HEK293 (cell line): ENCODE data around the gene CKS1B.

Experiments
- EGR2 ChIP-seq: fragments of 450-650 bp; formaldehyde crosslinking; IDR thresholded peaks from 2 replicates; pipeline ENCODE4 v1.5.1; 2016; ENCODE audit warnings: low read depth, missing biosample characterization, missing genetic modification characterization
- KLF10 ChIP-seq: fragments of 450-650 bp; IDR thresholded peaks from 2 replicates; pipeline ENCODE4 v1.5.1; 2018; ENCODE audit warnings: missing biosample characterization, mild to moderate bottlenecking, missing genetic modification characterization
- PRDM10 ChIP-seq: fragments of 450-650 bp; formaldehyde crosslinking; IDR thresholded peaks from 2 replicates; pipeline ENCODE4 v1.5.1; 2016; ENCODE audit warnings: missing biosample characterization, missing genetic modification characterization
- ZNF174 ChIP-seq: fragments of 450-650 bp; formaldehyde crosslinking; IDR thresholded peaks from 2 replicates; pipeline ENCODE4 v1.5.0; 2017; ENCODE audit warnings: missing biosample characterization, mild to moderate bottlenecking, missing genetic modification characterization
- ZNF18 ChIP-seq: fragments of 450-650 bp; formaldehyde crosslinking; IDR thresholded peaks from 2 replicates; pipeline ENCODE4 v1.5.1; 2016; ENCODE audit warnings: missing biosample characterization, missing genetic modification characterization
- ZNF19 ChIP-seq: fragments of 450-650 bp; formaldehyde crosslinking; IDR thresholded peaks from 2 replicates; pipeline ENCODE4; 2016; ENCODE audit warnings: missing biosample characterization, missing genetic modification characterization, low read depth
- ZNF223 ChIP-seq: fragments of 450-650 bp; formaldehyde crosslinking; IDR thresholded peaks from 2 replicates; pipeline ENCODE4 v1.5.1; 2016; ENCODE audit warnings: missing biosample characterization, missing genetic modification characterization
- ZNF23 ChIP-seq: fragments of 450-650 bp; formaldehyde crosslinking; IDR thresholded peaks from 2 replicates; pipeline ENCODE4 v1.5.1; 2016; ENCODE audit warnings: missing biosample characterization, missing genetic modification characterization, borderline replicate concordance
- ZNF280C ChIP-seq: fragments of 450-650 bp; formaldehyde crosslinking; IDR thresholded peaks from 2 replicates; pipeline ENCODE4 v1.5.1; 2016; ENCODE audit warnings: missing biosample characterization, missing genetic modification characterization
- ZNF350 ChIP-seq: fragments of 450-650 bp; formaldehyde crosslinking; IDR thresholded peaks from 2 replicates; pipeline ENCODE4 v1.5.0; 2017; ENCODE audit warnings: missing biosample characterization, mild to moderate bottlenecking, missing genetic modification characterization
- ZNF394 ChIP-seq: fragments of 450-650 bp; formaldehyde crosslinking; IDR thresholded peaks from 2 replicates; pipeline ENCODE4 v1.5.1; 2016; ENCODE audit warnings: missing biosample characterization, missing genetic modification characterization, mild to moderate bottlenecking, moderate library complexity, borderline replicate concordance
- ZNF473 ChIP-seq: fragments of 450-650 bp; formaldehyde crosslinking; IDR thresholded peaks from 2 replicates; pipeline ENCODE4 v1.5.1; 2017; ENCODE audit warnings: missing biosample characterization, missing genetic modification characterization
- ZNF514 ChIP-seq: fragments of 450-650 bp; formaldehyde crosslinking; IDR thresholded peaks from 2 replicates; pipeline ENCODE4 v1.5.1; 2016; ENCODE audit warnings: missing biosample characterization, missing genetic modification characterization
- ZNF518A ChIP-seq: fragments of 450-650 bp; formaldehyde crosslinking; conservative IDR thresholded peaks from 2 replicates; pipeline ENCODE4 v1.5.1; 2016; ENCODE audit warnings: low read depth, missing biosample characterization, missing genetic modification characterization
- ZNF529 ChIP-seq: fragments of 450-650 bp; formaldehyde crosslinking; IDR thresholded peaks from 2 replicates; pipeline ENCODE4 v1.5.1; 2017; ENCODE audit warnings: missing genetic modification characterization, missing biosample characterization; ENCODE audit not compliant: insufficient replicate concordance
- ZNF549 ChIP-seq: fragments of 450-650 bp; IDR thresholded peaks from 2 replicates; pipeline ENCODE4 v1.5.1; 2018; ENCODE audit warnings: missing biosample characterization, missing genetic modification characterization, mild to moderate bottlenecking, inconsistent platforms, moderate library complexity
- ZNF600 ChIP-seq: fragments of 450-650 bp; formaldehyde crosslinking; IDR thresholded peaks from 2 replicates; pipeline ENCODE4 v1.5.1; 2016; ENCODE audit warnings: missing biosample characterization, missing genetic modification characterization
- ZNF670 ChIP-seq: fragments of 450-650 bp; formaldehyde crosslinking; IDR thresholded peaks from 2 replicates; pipeline ENCODE4 v1.5.1; 2016; ENCODE audit warnings: missing biosample characterization, missing genetic modification characterization, low read depth
- ZNF692 ChIP-seq: fragments of 450-650 bp; formaldehyde crosslinking; IDR thresholded peaks from 2 replicates; pipeline ENCODE4 v1.5.1; 2016; ENCODE audit warnings: missing biosample characterization, missing genetic modification characterization
- ZNF707 ChIP-seq: fragments of 450-650 bp; formaldehyde crosslinking; IDR thresholded peaks from 2 replicates; pipeline ENCODE4 v1.5.1; 2016; ENCODE audit warnings: missing biosample characterization, missing genetic modification characterization
- ZNF777 ChIP-seq: fragments of 450-650 bp; formaldehyde crosslinking; IDR thresholded peaks from 2 replicates; pipeline ENCODE4 v1.5.1; 2017; ENCODE audit warnings: missing biosample characterization, missing genetic modification characterization, borderline replicate concordance
- ZNF791 ChIP-seq: fragments of 450-650 bp; formaldehyde crosslinking; IDR thresholded peaks from 2 replicates; pipeline ENCODE4 v1.5.1; 2016; ENCODE audit warnings: missing biosample characterization, missing genetic modification characterization
- ZSCAN4 ChIP-seq: fragments of 450-650 bp; formaldehyde crosslinking; IDR thresholded peaks from 2 replicates; pipeline ENCODE4 v1.5.1; 2017; ENCODE audit warnings: missing biosample characterization, missing genetic modification characterization
- ZXDB ChIP-seq: fragments of 450-650 bp; formaldehyde crosslinking; IDR thresholded peaks from 2 replicates; pipeline ENCODE4 v1.5.1; 2016; ENCODE audit warnings: missing biosample characterization, missing genetic modification characterization

Gene CKS1B

GRCh38 chr1:155001675-155002463, 27.4 kb downstream of the CKS1B start (continued):
- TF ChIP-seq ZNF518A (tag by site-specific recombination), result no peak
- TF ChIP-seq EGR2 (tag by site-specific recombination), result peak; percentile 73
- no peak for TF ChIP-seq ZNF223
- no peak for TF ChIP-seq ZNF529 (tag by site-specific recombination)
- TF ChIP-seq ZNF350 (tag by site-specific recombination), result no peak
- peak; percentile 76 for TF ChIP-seq KLF10 (tag by site-specific recombination)
- no peak for TF ChIP-seq ZNF549 (tag by site-specific recombination)
- TF ChIP-seq ZNF514 (tag by site-specific recombination), result no peak
- TF ChIP-seq ZNF23 (tag by site-specific recombination), result no peak
- TF ChIP-seq ZNF18, result no peak
- peak; percentile 33; the same call in 1 of the 2 replicates for TF ChIP-seq ZNF600 (tag by site-specific recombination)
- TF ChIP-seq ZNF473, result no peak
- peak; percentile 35 for TF ChIP-seq ZNF394
- no peak for TF ChIP-seq ZNF280C
- no peak; the same call in 1 of the 2 replicates for TF ChIP-seq ZNF777 (tag by site-specific recombination)
- TF ChIP-seq ZSCAN4 (tag by site-specific recombination), result no peak
- TF ChIP-seq ZNF692, result peak; percentile 38
- peak; percentile 79 for TF ChIP-seq PRDM10 (tag by site-specific recombination)
- TF ChIP-seq ZNF670, result no peak
- no peak for TF ChIP-seq ZNF174
- TF ChIP-seq ZXDB (tag by site-specific recombination), result peak; percentile 98; the same call in 1 of the 2 replicates
- no peak for TF ChIP-seq ZNF707 (tag by site-specific recombination)
- no peak for TF ChIP-seq ZNF791
- TF ChIP-seq ZNF19 (tag by site-specific recombination), result no peak
